Left ventricle myocardium inferior (tissue), 1 donor: Measurements from ENCODE around the gene ADCYAP1R1. TPM values are rescaled to one million over a fixed set of nuclear protein-coding genes. Genes with fewer than 3 reads are reported as not detected.
A peak's percentile ranks its signal among the peaks of the same experiment; 100 is the strongest.

Source experiments
- DNase-seq: peaks from one replicate; pipeline ENCODE4 v3.0.0-alpha.2; 2020
- H3K27ac ChIP-seq: fragments of 200-600 bp; replicated peaks from 2 replicates; pipeline ENCODE4 v1.8.0; 2021
- H3K27me3 ChIP-seq: fragments of 200-600 bp; 2 replicates; pipeline ENCODE4 v1.8.0; 2021; ENCODE audit warnings: low read depth
- H3K36me3 ChIP-seq: fragments of 200-600 bp; 2 replicates; pipeline ENCODE4 v1.8.0; 2021
- H3K4me1 ChIP-seq: fragments of 200-600 bp; 2 replicates; pipeline ENCODE4 v1.8.0; 2021
- H3K4me3 ChIP-seq: fragments of 200-600 bp; 2 replicates; pipeline ENCODE4 v1.8.0; 2021; ENCODE audit warnings: mild to moderate bottlenecking, moderate library complexity
- H3K9me3 ChIP-seq: fragments of 200-600 bp; replicated peaks from 2 replicates; pipeline ENCODE4 v1.8.0; 2021
- intact Hi-C: fragments of 100-400 bp; cut with micrococcal nuclease; formaldehyde crosslinking; loops from one replicate; pipeline ENCODE4 v1.11.0; 2022
- total RNA-seq: library from RNA; stranded (reverse); fragmentation: NEBNext Ultra II Directional; extraction: Animal tissue kit (Norgen Biotek cat#: 25700); gene quantifications from one replicate; pipeline ENCODE4 v1.2.1, GENCODE V29; 2021
- TF ChIP-seq, protein P1 (sequence below): fragments of 200-600 bp; IDR thresholded peaks from 2 replicates; pipeline ENCODE4 v1.8.0; 2021; ENCODE audit warnings: antibody characterized with exemption, mild to moderate bottlenecking, borderline replicate concordance
- donor health status: DM: no; HTN: yes; CAD: no; lungs with severe emphysema.

The ADCYAP1R1 gene
- total RNA-seq, 1 donor from 2014 or later, result 2.5 TPM

DNA sequence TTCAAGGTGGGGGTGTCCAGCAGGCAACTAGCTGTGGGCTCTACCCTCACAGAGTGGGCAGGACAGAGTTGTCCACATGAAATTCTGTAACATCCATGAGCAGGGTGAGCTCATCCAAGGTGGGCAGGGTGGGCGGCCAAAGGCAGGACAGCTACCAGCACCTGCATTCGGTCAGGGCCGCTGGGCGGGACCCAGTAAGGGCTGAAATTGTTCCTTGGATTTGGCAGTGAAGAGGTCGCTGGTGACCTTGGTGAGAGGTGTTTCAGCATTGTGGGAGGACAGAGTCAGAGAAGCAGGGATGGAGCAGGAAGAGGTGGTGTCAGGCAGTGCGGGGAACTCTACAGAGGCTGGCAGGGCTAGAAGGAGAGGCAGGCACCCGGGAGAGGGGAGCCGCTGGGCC is 23.9 kb downstream of the ADCYAP1R1 start:
- no peak overlapping the region for H3K4me3 ChIP-seq
- no peaks in the 10 kb centered on the region for H3K9me3 ChIP-seq
- DNase-seq, result peak; percentile 6
- peak overlapping the region; percentile 66 for H3K27ac ChIP-seq
- TF ChIP-seq, protein P1, sequence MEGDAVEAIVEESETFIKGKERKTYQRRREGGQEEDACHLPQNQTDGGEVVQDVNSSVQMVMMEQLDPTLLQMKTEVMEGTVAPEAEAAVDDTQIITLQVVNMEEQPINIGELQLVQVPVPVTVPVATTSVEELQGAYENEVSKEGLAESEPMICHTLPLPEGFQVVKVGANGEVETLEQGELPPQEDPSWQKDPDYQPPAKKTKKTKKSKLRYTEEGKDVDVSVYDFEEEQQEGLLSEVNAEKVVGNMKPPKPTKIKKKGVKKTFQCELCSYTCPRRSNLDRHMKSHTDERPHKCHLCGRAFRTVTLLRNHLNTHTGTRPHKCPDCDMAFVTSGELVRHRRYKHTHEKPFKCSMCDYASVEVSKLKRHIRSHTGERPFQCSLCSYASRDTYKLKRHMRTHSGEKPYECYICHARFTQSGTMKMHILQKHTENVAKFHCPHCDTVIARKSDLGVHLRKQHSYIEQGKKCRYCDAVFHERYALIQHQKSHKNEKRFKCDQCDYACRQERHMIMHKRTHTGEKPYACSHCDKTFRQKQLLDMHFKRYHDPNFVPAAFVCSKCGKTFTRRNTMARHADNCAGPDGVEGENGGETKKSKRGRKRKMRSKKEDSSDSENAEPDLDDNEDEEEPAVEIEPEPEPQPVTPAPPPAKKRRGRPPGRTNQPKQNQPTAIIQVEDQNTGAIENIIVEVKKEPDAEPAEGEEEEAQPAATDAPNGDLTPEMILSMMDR, result no peak
- no peaks in the 10 kb centered on the region for H3K36me3 ChIP-seq
- H3K4me1 ChIP-seq, result peaks cover 14% of the 10 kb centered on the region
- peaks cover 31% of the 10 kb centered on the region for H3K27me3 ChIP-seq
- intact Hi-C loops, result no loop called here

DNA sequence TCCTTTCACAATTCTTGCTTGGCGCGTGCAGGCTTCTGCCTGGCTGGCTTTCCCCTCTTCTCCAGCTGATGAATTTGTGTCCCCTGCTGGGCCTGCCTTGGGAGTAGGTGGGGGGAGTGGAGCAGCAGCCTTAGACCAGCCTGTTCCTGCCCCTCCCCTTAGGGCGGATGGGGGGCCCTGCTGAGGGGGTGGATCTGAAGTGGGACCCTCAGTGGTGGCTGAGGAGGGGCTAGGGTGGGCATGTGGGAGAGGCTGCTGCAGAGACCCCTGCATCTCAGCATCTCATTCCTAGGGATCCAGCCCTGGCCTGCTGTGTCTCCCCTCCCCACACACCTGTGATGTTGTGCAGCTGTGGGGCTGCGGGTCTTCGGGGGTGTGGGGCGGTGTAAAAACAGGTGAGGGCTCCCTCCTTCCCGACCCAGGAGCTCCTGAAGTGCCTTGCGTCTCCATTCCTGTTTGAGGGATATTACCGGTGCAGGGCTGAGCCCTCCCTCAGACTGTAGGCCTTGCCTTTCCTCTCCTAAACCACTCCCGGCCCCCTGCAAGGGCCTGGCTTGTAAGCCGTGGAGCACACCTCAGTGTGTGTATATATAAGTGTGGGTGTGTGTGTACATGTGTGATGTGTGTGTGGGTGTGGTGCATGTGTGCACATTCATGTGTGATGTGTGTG is 24.7 kb downstream of the ADCYAP1R1 start:
- Histone ChIP-seq H3K27ac (no peak overlapping the region), H3K27me3 (peaks cover 37% of the 10 kb centered on the region), H3K4me3 (no peak overlapping the region), H3K4me1 (peaks cover 15% of the 10 kb centered on the region), H3K36me3 (no peaks in the 10 kb centered on the region), H3K9me3 (no peaks in the 10 kb centered on the region)
- peak; percentile 20 for DNase-seq
- intact Hi-C loops, result no loop called here
- TF ChIP-seq, protein P1, result no peak

DNA sequence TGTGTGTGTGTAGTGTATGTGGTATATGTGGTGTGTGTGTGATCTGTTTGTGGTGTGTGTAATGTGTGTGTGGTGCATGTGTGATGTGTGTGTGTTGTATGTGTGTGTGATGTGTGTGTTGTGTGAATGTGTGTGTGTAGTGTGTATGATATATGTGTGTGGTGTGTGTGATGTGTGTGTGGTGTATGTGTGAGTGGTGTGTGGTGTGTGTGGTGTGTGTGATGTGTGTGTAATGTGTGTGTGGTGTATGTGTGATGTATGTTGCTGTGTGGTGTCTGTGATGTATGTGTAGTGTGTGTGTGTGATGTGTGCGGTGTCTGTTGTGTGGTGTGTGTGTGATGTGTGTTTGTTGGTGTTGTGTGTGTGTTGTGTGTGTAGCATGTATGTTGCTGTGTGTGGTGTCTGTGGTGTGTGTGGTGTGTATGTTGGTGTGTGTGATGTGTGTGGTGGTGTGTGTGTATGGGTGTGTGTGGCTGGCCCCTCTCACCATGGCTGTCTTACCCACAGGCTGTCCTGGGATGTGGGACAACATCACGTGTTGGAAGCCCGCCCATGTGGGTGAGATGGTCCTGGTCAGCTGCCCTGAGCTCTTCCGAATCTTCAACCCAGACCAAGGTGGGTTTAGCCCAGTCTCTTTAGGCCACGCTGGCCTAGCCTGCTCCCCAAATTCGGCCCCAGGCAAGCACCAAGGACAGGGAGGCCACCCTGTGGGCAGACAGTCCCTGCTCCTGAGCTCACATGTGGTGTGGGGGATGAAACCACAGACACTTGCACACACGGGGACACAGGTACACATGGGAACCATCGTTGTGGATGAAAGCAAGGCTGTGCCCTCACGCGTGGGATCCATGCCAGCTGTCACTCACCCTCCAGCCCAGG is 25.6 kb downstream of the ADCYAP1R1 start:
- Histone ChIP-seq H3K4me1 (peaks cover 24% of the 10 kb centered on the region), H3K4me3 (no peak overlapping the region), H3K27ac (no peak overlapping the region), H3K36me3 (no peaks in the 10 kb centered on the region), H3K9me3 (no peaks in the 10 kb centered on the region), H3K27me3 (peaks cover 37% of the 10 kb centered on the region)
- DNase-seq, result peak; percentile 7
- TF ChIP-seq, protein P1, result no peak
- intact Hi-C loops, result no loop called here

DNA sequence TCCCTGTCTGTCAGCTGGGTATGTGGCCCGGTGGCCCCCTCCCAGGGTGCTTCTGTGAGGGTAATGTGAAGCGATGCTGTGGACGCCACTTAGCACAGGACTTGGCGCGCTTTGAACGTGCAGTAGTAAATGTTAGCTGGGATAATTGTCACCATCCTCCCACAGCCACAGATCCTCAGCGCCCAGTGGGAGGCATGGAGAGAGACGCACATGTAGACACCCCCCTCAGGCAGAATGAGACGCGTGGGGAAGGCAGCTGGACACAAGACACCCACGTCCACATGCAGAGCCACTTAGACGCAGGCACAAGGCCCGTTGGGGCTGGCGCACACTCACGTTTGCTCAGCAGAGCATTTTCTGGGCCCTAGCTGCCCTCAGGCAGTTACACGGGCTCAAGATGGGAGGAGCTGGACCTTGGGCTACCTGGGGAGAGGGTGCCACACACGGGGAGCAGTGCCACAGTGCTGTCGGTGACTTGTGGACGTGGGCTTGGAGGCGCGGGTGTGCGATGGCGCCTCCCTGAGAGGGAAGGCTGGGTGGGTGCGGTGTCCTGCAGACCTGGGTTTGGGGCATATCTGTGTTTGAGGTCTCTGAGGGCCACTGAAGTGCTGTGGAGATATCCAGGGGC is 26.4 kb downstream of the ADCYAP1R1 start:
- Histone ChIP-seq H3K36me3 (no peaks in the 10 kb centered on the region), H3K27ac (no peak overlapping the region), H3K9me3 (no peaks in the 10 kb centered on the region), H3K4me3 (no peak overlapping the region), H3K4me1 (peaks cover 31% of the 10 kb centered on the region), H3K27me3 (peaks cover 37% of the 10 kb centered on the region)
- TF ChIP-seq, protein P1, result no peak
- intact Hi-C loops, result no loop called here
- DNase-seq, result peak; percentile 13

DNA sequence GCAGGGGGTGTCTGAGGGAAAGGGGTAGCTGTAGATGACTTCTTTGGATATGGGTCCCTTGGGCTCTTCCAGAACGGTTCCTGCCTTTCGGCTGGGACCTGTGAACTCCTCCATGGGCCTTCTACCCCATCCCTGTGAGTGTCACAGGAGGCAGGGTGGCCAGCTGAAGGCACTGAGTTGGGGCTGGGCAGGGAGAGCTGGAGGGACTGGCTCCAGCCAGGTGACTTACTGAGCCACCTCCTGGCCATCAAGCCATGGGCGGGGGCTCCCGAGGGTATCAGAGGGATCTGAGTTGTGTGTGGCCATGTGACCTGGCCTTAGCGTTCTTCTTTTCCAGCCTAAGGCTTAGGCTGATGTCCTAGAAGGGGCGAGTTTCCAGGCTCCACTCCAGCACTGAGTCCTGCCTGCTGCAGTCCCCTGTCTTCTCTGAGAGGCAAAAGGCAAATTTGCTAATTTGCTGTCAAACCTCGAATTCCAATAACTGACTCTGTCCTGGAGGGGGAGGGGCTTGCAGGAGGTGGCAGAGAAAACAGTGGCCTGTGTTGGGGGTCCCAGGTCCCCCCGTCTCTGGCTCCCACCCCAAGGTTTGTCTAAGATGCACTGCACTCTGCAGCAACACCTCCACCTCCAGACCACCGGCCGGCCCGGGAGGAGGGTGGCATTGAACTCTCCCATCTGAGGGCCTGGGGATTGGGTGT is 27.2 kb downstream of the ADCYAP1R1 start:
- TF ChIP-seq, protein P1, result no peak
- intact Hi-C loops, result no loop called here
- H3K27me3 ChIP-seq, result peaks cover 37% of the 10 kb centered on the region
- H3K36me3 ChIP-seq, result no peaks in the 10 kb centered on the region
- no peak overlapping the region for H3K27ac ChIP-seq
- H3K4me3 ChIP-seq, result no peak overlapping the region
- H3K9me3 ChIP-seq, result no peaks in the 10 kb centered on the region
- DNase-seq, result peak; percentile 11
- peaks cover 29% of the 10 kb centered on the region for H3K4me1 ChIP-seq
